H1 (cell line): ENCODE results near the gene HOMER2. TPM values are rescaled to one million over a fixed set of nuclear protein-coding genes. Genes with fewer than 3 reads are reported as not detected.
"Not testable (repeated sequence)": the region's sequence is repeated elsewhere in the genome, so short reads cannot be mapped to it uniquely, and the experiment has no call there.

Experiments
- CTCF ChIA-PET: fragments of 300-600 bp; sonication (Branson Sonifier 250); formaldehyde crosslinking; loops from one replicate; lab custom pipeline; 2021; ENCODE audit not compliant: partially characterized antibody; lab: Charles Lee
- POLR2A ChIA-PET: fragments of 300-600 bp; sonication (Branson Sonifier 250); formaldehyde crosslinking; loops from one replicate; lab custom pipeline; 2021; ENCODE audit warnings: inconsistent platforms; ENCODE audit not compliant: partially characterized antibody; lab: Charles Lee
- DNase-seq, 2 experiments: peaks; one replicate each; pipeline versions ENCODE4 v3.0.0 to v3.0.0-alpha.2; 2010 to 2022; ENCODE audit warnings: low spot score in 2 of 2, low read depth in 1 of 2, mixed read lengths in 1 of 2
- FAIRE-seq: peaks from 2 replicates; lab custom pipeline; 2011; peaks lifted over from hg19 to GRCh38; lab: Jason Lieb, UNC
- H2AFZ ChIP-seq: 2 replicates; pipeline ENCODE4 v1.8.1; 2012; ENCODE audit warnings: low read length, inconsistent platforms
- H2AK5ac ChIP-seq: 2 replicates; pipeline ENCODE4 v1.6.1; 2013; ENCODE audit warnings: low read depth, low read length
- H2BK120ac ChIP-seq: replicated peaks from 2 replicates; pipeline ENCODE3; 2013; ENCODE audit warnings: low read depth, low read length, inconsistent platforms
- H2BK12ac ChIP-seq: 2 replicates; pipeline ENCODE4 v1.6.1; 2013; ENCODE audit warnings: low read depth, low read length
- H2BK15ac ChIP-seq: 2 replicates; pipeline ENCODE4 v1.6.1; 2013; ENCODE audit warnings: low read length
- H2BK20ac ChIP-seq: 2 replicates; pipeline ENCODE4 v1.6.1; 2013; ENCODE audit warnings: low read length
- H2BK5ac ChIP-seq: 2 replicates; pipeline ENCODE4 v1.6.1; 2013; ENCODE audit warnings: low read depth, low read length
- H3K14ac ChIP-seq: 2 replicates; pipeline ENCODE4 v1.6.1; 2013; ENCODE audit warnings: inconsistent platforms; ENCODE audit not compliant: insufficient read length
- H3K18ac ChIP-seq: 2 replicates; pipeline ENCODE4 v1.6.1; 2013; ENCODE audit warnings: low read length; ENCODE audit errors: extremely low read depth
- H3K23ac ChIP-seq: 2 replicates; pipeline ENCODE4 v1.6.1; 2013; ENCODE audit warnings: inconsistent platforms; ENCODE audit not compliant: insufficient read length
- H3K23me2 ChIP-seq: 2 replicates; pipeline ENCODE4 v1.6.1; 2013; ENCODE audit warnings: low read depth, low read length
- H3K27ac ChIP-seq: 2 replicates; pipeline ENCODE4 v1.6.1; 2011; ENCODE audit warnings: low read depth, low read length, inconsistent platforms
- H3K27me3 ChIP-seq, 4 experiments: replicated peaks in 1 of 4; 1 replicate in 1 of 4; 2 replicates in 3 of 4; pipeline versions ENCODE4 v1.6.1 to v1.8.1; 2011 to 2013; ENCODE audit warnings: low read length in 3 of 4, mild to moderate bottlenecking in 3 of 4, inconsistent platforms in 2 of 4, mixed read lengths in 2 of 4, moderate library complexity in 1 of 4; ENCODE audit not compliant: control insufficient read depth in 3 of 4, insufficient read depth in 3 of 4; ENCODE audit errors: extremely low read depth in 1 of 4
- H3K36me3 ChIP-seq, 4 experiments: 2 replicates each; pipeline versions ENCODE4 v1.6.1 to v1.8.1; 2011 to 2013; ENCODE audit warnings: mild to moderate bottlenecking in 4 of 4, low read length in 3 of 4, moderate library complexity in 2 of 4, control low read depth in 1 of 4, inconsistent platforms in 1 of 4; ENCODE audit not compliant: insufficient read depth in 4 of 4, control insufficient read depth in 2 of 4
- H3K4ac ChIP-seq: replicated peaks from 2 replicates; pipeline ENCODE3; 2013; ENCODE audit warnings: low read length, low read depth, mixed read lengths, inconsistent platforms; ENCODE audit not compliant: insufficient read length
- H3K4me1 ChIP-seq, 4 experiments: replicated peaks in 1 of 4; 1 replicate in 1 of 4; 2 replicates in 3 of 4; pipeline versions ENCODE4 v1.6.1 to v1.8.1; 2011 to 2013; ENCODE audit warnings: low read length in 3 of 4, inconsistent platforms in 2 of 4, mixed read lengths in 1 of 4; ENCODE audit not compliant: insufficient read depth in 4 of 4, control insufficient read depth in 3 of 4
- H3K4me2 ChIP-seq, 2 experiments: 2 replicates each; pipeline versions ENCODE4 v1.6.1 to v1.8.1; 2011 to 2013; ENCODE audit warnings: low read depth in 2 of 2, low read length in 2 of 2, control low read depth in 1 of 2, inconsistent platforms in 1 of 2, mild to moderate bottlenecking in 1 of 2; ENCODE audit not compliant: insufficient read depth in 1 of 2
- H3K4me3 ChIP-seq, 4 experiments: fragments of 200-600, 300-600 bp in 1 of 4; sonication (generic), shearing (Covaris generic), sonication (Bioruptor Twin) in 1 of 4; 2 replicates each; pipeline versions ENCODE4 v1.5.1 to v1.8.1; 2011 to 2016; ENCODE audit warnings: low read length in 4 of 4, low read depth in 3 of 4, control low read depth in 2 of 4, inconsistent platforms in 2 of 4, mild to moderate bottlenecking in 2 of 4, mixed read lengths in 1 of 4, moderate library complexity in 1 of 4; ENCODE audit not compliant: insufficient read depth in 2 of 4; ENCODE audit errors: extremely low read depth in 1 of 4
- H3K56ac ChIP-seq: replicated peaks from 2 replicates; pipeline ENCODE3; 2013; ENCODE audit warnings: low read depth, mild to moderate bottlenecking, mixed read lengths, low read length, inconsistent platforms; ENCODE audit not compliant: insufficient read length
- H3K79me1 ChIP-seq: 2 replicates; pipeline ENCODE4 v1.6.1; 2013; ENCODE audit warnings: low read depth, low read length, control low read depth
- H3K79me2 ChIP-seq, 2 experiments: 2 replicates each; pipeline versions ENCODE4 v1.6.1 to v1.8.1; 2012 to 2013; ENCODE audit warnings: low read length in 2 of 2, mild to moderate bottlenecking in 2 of 2, inconsistent platforms in 1 of 2; ENCODE audit not compliant: insufficient read depth in 2 of 2, control insufficient read depth in 1 of 2
- H3K9ac ChIP-seq, 4 experiments: replicated peaks in 1 of 4; 1 replicate in 1 of 4; 2 replicates in 3 of 4; pipeline versions ENCODE4 v1.6.1 to v1.8.1; 2011 to 2013; ENCODE audit warnings: low read depth in 3 of 4, low read length in 3 of 4, control low read depth in 2 of 4, mild to moderate bottlenecking in 2 of 4, moderate library complexity in 2 of 4, inconsistent platforms in 1 of 4; ENCODE audit errors: extremely low read depth in 1 of 4
- H3K9me3 ChIP-seq, 2 experiments: 2 replicates each; pipeline versions ENCODE4 v1.6.1 to v1.8.1; 2012 to 2013; ENCODE audit warnings: mild to moderate bottlenecking in 2 of 2, moderate library complexity in 2 of 2, control low read depth in 1 of 2, inconsistent platforms in 1 of 2, low read depth in 1 of 2, low read length in 1 of 2, mixed read lengths in 1 of 2; ENCODE audit not compliant: insufficient read depth in 2 of 2
- H4K20me1 ChIP-seq, 2 experiments: replicated peaks in 1 of 2; 2 replicates each; pipeline versions ENCODE3 to v1.8.1; 2011 to 2013; ENCODE audit warnings: inconsistent platforms in 2 of 2, low read length in 2 of 2, mild to moderate bottlenecking in 1 of 2; ENCODE audit not compliant: insufficient read depth in 2 of 2, control insufficient read depth in 1 of 2
- H4K5ac ChIP-seq: 2 replicates; pipeline ENCODE4 v1.6.1; 2013; ENCODE audit warnings: low read length, low read depth, mixed read lengths, inconsistent platforms; ENCODE audit not compliant: insufficient read length
- H4K8ac ChIP-seq: 2 replicates; pipeline ENCODE4 v1.8.0; 2013; ENCODE audit warnings: mild to moderate bottlenecking, moderate library complexity, low read length, inconsistent platforms; ENCODE audit not compliant: insufficient read depth; ENCODE audit errors: extremely low read depth
- H4K91ac ChIP-seq: replicated peaks from 2 replicates; pipeline ENCODE3; 2013; ENCODE audit warnings: low read length, mixed read lengths, inconsistent platforms; ENCODE audit not compliant: insufficient read length
- WGBS, 2 experiments: shearing (Covaris generic) in 1 of 2; methylation state at CpG; one replicate each; pipeline versions ENCODE4 v1.1.6 to v1.1.7; 2013 to 2015; ENCODE audit warnings: low lambda C conversion rate in 2 of 2, mixed read lengths in 2 of 2, inconsistent platforms in 1 of 2, low coverage in 1 of 2, missing lambda C conversion rate in 1 of 2; ENCODE audit not compliant: insufficient replicate concordance in 2 of 2, insufficient coverage in 1 of 2, insufficient read length in 1 of 2; ENCODE audit errors: extremely low coverage in 1 of 2, missing lambda C conversion rate in 1 of 2; 5-methylcytosine and 5-hydroxymethylcytosine counted together
- polyA plus RNA-seq, 7 experiments: library from polyadenylated mRNA; depleted of rRNA in 3 of 7; stranded (reverse) in 5 of 7; unstranded in 2 of 7; fragments of >200 nt in 5 of 7; fragments of 200-250 nt in 2 of 7; gene quantifications; 1 replicate in 5 of 7; 2 replicates in 1 of 7; 4 replicates in 1 of 7; pipeline versions ENCODE4 v1.2.1 to v1.2.3, GENCODE V29; 2011 to 2013; ENCODE audit warnings: missing spikeins in 2 of 7, mixed read lengths in 2 of 7
- total RNA-seq: library from RNA; stranded (reverse); fragmentation: NEBNext Ultra II Directional; extraction: Animal tissue kit (Norgen Biotek cat#: 25700); gene quantifications from 2 replicates; pipeline ENCODE4 v1.2.1, GENCODE V29; 2021

The HOMER2 gene
- total and polyA plus RNA-seq, 2 of the 8 experiments (the other 6 are each of a cell fraction or from before 2014, with no cell fraction given) = 12.5 to 27.6 TPM

DNA sequence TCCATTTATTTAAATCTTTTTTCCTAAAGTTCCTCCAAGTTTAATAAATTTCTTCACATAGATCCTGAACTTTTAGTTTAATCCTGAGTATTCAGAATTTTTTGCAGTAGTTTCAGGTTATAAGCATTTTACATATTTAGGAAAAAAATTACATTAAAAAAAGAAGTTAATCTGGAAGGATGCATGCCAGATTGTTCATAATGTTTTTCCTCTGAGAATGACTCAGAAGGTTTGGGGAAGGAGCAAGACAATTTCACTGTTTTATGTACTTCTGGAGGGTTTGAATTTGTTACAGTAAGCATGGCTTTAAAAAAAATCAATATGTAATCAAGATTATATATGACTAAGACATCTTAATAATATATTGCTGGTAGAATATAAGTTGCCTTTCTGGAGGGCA is 130.7 kb downstream of the HOMER2 start:
- H3K9me3 ChIP-seq, H3K14ac ChIP-seq, H4K5ac ChIP-seq, H2BK120ac ChIP-seq, H2BK15ac ChIP-seq, H3K23me2 ChIP-seq, H3K4me3 ChIP-seq, H2BK20ac ChIP-seq, H3K27ac ChIP-seq, CTCF ChIA-PET, H2AK5ac ChIP-seq, H3K4ac ChIP-seq, H4K8ac ChIP-seq, H2BK12ac ChIP-seq, FAIRE-seq, H2AFZ ChIP-seq, H3K9ac ChIP-seq, H3K23ac ChIP-seq, H3K79me2 ChIP-seq, H3K27me3 ChIP-seq, H3K4me2 ChIP-seq, H2BK5ac ChIP-seq, H4K91ac ChIP-seq, H3K18ac ChIP-seq, DNase-seq, H4K20me1 ChIP-seq, POLR2A ChIA-PET, H3K79me1 ChIP-seq, H3K4me1 ChIP-seq, H3K56ac ChIP-seq: not testable (repeated sequence)
- peaks cover 0 to 22% (median 6%) of the 10 kb centered on the region in 4 experiments; a peak in 3 of 8 replicates for H3K36me3 ChIP-seq

DNA sequence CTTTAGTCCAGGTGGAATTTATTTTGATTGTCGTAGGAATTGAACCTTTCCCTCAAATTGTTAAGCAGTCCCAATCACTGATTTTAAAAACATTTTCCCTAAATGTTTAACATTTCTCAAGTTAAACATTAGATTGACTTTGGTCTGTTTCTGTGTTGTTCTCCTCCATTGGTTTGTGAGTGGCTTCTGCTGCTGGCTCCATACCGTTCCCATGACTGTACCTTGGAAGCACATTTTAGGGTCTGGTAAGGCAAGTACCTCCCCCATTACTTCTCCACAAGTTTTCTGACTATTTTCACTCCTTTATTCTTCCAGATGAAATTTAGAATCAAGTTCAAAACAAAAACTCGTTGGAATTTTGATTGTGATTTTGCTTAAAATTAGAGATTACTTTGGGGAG is 131.1 kb downstream of the HOMER2 start:
- H3K27ac ChIP-seq, H3K23me2 ChIP-seq, H3K79me1 ChIP-seq, H4K8ac ChIP-seq, H3K9ac ChIP-seq, H2AK5ac ChIP-seq, H3K79me2 ChIP-seq, H2BK15ac ChIP-seq, H3K23ac ChIP-seq, H4K91ac ChIP-seq, H3K14ac ChIP-seq, H2BK5ac ChIP-seq, H2BK12ac ChIP-seq, H4K5ac ChIP-seq, DNase-seq, H4K20me1 ChIP-seq, H3K9me3 ChIP-seq, H3K4ac ChIP-seq, H3K4me2 ChIP-seq, CTCF ChIA-PET, FAIRE-seq, H2AFZ ChIP-seq, H3K4me1 ChIP-seq, H3K18ac ChIP-seq, H2BK20ac ChIP-seq, POLR2A ChIA-PET, H3K56ac ChIP-seq, H2BK120ac ChIP-seq, H3K27me3 ChIP-seq, H3K4me3 ChIP-seq: not testable (repeated sequence)
- WGBS, 2 experiments = 87% methylated on average over 3 of the region's 3 CpGs; no CpG with 5 or more reads in 1 of the 2 experiments
- H3K36me3 ChIP-seq = peaks cover 0 to 20% (median 6%) of the 10 kb centered on the region in 4 experiments; a peak in 3 of 8 replicates
